HepG2 (cell line): ENCODE measurements around the gene SNRNP35. TPM values are rescaled to one million over a fixed set of nuclear protein-coding genes. Genes with fewer than 3 reads are reported as not detected.

Source experiments
- DPF2 ChIP-seq: sonication (generic); formaldehyde crosslinking; IDR thresholded peaks from 2 replicates; pipeline ENCODE4 v1.4.0; 2020; ENCODE audit warnings: mild to moderate bottlenecking, low read depth, missing genetic modification reagents, borderline replicate concordance
- MTA3 ChIP-seq: sonication (generic); formaldehyde crosslinking; IDR thresholded peaks from 2 replicates; pipeline ENCODE4 v1.4.0; 2020; ENCODE audit warnings: missing genetic modification reagents
- PRDM4 ChIP-seq: sonication (generic); formaldehyde crosslinking; IDR thresholded peaks from 2 replicates; pipeline ENCODE4 v1.9.0; 2021; ENCODE audit warnings: missing genetic modification reagents, borderline replicate concordance
- ZKSCAN8 ChIP-seq: IDR thresholded peaks from 2 replicates; pipeline ENCODE4 v1.6.1; 2016; ENCODE audit warnings: borderline replicate concordance, missing genetic modification reagents, missing compliant biosample characterization
- ZMYM2 ChIP-seq: sonication (generic); formaldehyde crosslinking; IDR thresholded peaks from 2 replicates; pipeline ENCODE4 v1.8.0; 2022; ENCODE audit warnings: mild to moderate bottlenecking, missing genetic modification reagents
- ZNF12 ChIP-seq: sonication (generic); formaldehyde crosslinking; IDR thresholded peaks from 2 replicates; pipeline ENCODE4 v1.5.0; 2020; ENCODE audit warnings: missing genetic modification reagents
- ZNF543 ChIP-seq: sonication (generic); formaldehyde crosslinking; IDR thresholded peaks from 2 replicates; pipeline ENCODE4 v1.4.0; 2020; ENCODE audit warnings: mild to moderate bottlenecking, missing genetic modification reagents
- polyA plus RNA-seq, 8 experiments: library from polyadenylated mRNA; depleted of rRNA in 3 of 8; stranded (reverse) in 7 of 8; unstranded in 1 of 8; fragments of >200 nt; fragmentation: Illumina TruSeq in 4 of 8; extraction: Trizol in 4 of 8; gene quantifications; 2 replicates each; pipeline versions ENCODE4 v1.2.1 to v1.2.3, GENCODE V29; 2011 to 2016; ENCODE audit warnings: low read depth in 4 of 8, missing spikeins in 1 of 8, mixed read lengths in 1 of 8; ENCODE audit not compliant: insufficient read depth in 1 of 8
- total RNA-seq, 5 experiments: library from RNA; depleted of rRNA; stranded (reverse); fragments of >200 nt; fragmentation: Illumina TruSeq; extraction: Trizol; gene quantifications; 2 replicates each; pipeline ENCODE4 v1.2.3, GENCODE V29; 2016; ENCODE audit warnings: low read depth in 1 of 5
- TF ChIP-seq, protein P1 (sequence below): sonication (generic); formaldehyde crosslinking; IDR thresholded peaks from 2 replicates; pipeline ENCODE4 v1.4.0; 2020; ENCODE audit warnings: missing genetic modification reagents
- TF ChIP-seq, protein P2 (sequence below), 2 experiments: sonication (generic) in 1 of 2; formaldehyde crosslinking in 1 of 2; IDR thresholded peaks; 2 replicates each; pipeline versions ENCODE4 v1.4.0 to v1.6.1; 2018 to 2020; ENCODE audit warnings: missing genetic modification reagents in 2 of 2, borderline replicate concordance in 1 of 2, low read depth in 1 of 2, mild to moderate bottlenecking in 1 of 2, missing biosample characterization in 1 of 2
- TF ChIP-seq, protein P3 (sequence below), 2 experiments: fragments of 450-650 bp in 1 of 2; sonication (generic) in 1 of 2; formaldehyde crosslinking in 1 of 2; IDR thresholded peaks; 2 replicates each; pipeline versions ENCODE4 v1.6.1 to v1.8.0; 2016 to 2022; ENCODE audit warnings: antibody characterized with exemption in 1 of 2, mild to moderate bottlenecking in 1 of 2, missing genetic modification reagents in 1 of 2

The SNRNP35 gene
- total and polyA plus RNA-seq, 2 of the 13 experiments (the other 11 are each of a cell fraction or from before 2014, with no cell fraction given) = 11.3 to 22.6 TPM

DNA sequence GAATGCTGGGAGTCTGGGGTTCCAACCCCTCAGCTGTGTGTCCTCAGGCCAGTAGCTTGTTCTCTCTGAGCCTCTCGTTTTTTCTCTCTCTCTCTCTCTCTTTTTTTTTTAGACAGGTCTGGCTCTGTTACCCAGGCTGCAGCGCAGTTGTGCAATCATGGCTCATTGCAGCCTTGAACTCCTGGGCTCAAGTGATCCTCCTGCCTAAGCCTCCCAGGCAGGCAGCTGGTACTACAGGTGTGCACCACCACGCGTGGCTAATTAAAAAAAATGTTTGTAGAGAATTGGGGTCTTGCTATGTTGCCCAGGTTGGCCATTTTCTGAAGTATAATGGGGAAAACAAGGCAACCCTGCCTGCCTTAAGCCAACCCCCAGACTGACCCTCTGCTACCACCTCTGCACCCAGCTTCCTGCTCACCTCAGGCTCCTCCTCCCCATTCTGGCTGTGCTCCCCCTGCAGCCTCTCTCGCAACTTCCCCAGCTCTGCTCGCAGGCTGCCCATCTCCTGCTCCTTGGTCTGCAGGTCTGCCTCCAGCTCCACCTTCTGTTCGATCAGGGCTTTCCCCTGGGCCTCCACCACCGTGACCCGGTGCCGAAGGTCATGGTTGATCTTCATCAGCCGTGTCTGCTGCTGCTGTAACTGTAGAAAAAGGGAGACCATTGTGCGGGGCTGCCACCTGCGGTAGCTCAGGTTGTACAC, 40.3 kb downstream of the SNRNP35 start (continued):
- TF ChIP-seq, protein P1, sequence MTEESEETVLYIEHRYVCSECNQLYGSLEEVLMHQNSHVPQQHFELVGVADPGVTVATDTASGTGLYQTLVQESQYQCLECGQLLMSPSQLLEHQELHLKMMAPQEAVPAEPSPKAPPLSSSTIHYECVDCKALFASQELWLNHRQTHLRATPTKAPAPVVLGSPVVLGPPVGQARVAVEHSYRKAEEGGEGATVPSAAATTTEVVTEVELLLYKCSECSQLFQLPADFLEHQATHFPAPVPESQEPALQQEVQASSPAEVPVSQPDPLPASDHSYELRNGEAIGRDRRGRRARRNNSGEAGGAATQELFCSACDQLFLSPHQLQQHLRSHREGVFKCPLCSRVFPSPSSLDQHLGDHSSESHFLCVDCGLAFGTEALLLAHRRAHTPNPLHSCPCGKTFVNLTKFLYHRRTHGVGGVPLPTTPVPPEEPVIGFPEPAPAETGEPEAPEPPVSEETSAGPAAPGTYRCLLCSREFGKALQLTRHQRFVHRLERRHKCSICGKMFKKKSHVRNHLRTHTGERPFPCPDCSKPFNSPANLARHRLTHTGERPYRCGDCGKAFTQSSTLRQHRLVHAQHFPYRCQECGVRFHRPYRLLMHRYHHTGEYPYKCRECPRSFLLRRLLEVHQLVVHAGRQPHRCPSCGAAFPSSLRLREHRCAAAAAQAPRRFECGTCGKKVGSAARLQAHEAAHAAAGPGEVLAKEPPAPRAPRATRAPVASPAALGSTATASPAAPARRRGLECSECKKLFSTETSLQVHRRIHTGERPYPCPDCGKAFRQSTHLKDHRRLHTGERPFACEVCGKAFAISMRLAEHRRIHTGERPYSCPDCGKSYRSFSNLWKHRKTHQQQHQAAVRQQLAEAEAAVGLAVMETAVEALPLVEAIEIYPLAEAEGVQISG (CRISPR knock-in tag) = peak; percentile 29; the same call in 1 of the 2 replicates
- TF ChIP-seq DPF2 (CRISPR knock-in tag) (no peak), ZMYM2 (CRISPR knock-in tag) (no peak), PRDM4 (CRISPR knock-in tag) (no peak), MTA3 (CRISPR knock-in tag) (no peak), ZNF543 (CRISPR knock-in tag) (no peak), ZNF12 (CRISPR knock-in tag) (no peak), ZKSCAN8 (no peak)
- TF ChIP-seq, protein P2, sequence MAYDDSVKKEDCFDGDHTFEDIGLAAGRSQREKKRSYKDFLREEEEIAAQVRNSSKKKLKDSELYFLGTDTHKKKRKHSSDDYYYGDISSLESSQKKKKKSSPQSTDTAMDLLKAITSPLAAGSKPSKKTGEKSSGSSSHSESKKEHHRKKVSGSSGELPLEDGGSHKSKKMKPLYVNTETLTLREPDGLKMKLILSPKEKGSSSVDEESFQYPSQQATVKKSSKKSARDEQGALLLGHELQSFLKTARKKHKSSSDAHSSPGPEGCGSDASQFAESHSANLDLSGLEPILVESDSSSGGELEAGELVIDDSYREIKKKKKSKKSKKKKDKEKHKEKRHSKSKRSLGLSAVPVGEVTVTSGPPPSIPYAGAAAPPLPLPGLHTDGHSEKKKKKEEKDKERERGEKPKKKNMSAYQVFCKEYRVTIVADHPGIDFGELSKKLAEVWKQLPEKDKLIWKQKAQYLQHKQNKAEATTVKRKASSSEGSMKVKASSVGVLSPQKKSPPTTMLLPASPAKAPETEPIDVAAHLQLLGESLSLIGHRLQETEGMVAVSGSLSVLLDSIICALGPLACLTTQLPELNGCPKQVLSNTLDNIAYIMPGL (CRISPR knock-in tag; IDR thresholded peaks at IDR 0.05; ENCODE audit: borderline replicate concordance in 1 of 2, low read depth in 1 of 2) = no peak
- TF ChIP-seq, protein P3, sequence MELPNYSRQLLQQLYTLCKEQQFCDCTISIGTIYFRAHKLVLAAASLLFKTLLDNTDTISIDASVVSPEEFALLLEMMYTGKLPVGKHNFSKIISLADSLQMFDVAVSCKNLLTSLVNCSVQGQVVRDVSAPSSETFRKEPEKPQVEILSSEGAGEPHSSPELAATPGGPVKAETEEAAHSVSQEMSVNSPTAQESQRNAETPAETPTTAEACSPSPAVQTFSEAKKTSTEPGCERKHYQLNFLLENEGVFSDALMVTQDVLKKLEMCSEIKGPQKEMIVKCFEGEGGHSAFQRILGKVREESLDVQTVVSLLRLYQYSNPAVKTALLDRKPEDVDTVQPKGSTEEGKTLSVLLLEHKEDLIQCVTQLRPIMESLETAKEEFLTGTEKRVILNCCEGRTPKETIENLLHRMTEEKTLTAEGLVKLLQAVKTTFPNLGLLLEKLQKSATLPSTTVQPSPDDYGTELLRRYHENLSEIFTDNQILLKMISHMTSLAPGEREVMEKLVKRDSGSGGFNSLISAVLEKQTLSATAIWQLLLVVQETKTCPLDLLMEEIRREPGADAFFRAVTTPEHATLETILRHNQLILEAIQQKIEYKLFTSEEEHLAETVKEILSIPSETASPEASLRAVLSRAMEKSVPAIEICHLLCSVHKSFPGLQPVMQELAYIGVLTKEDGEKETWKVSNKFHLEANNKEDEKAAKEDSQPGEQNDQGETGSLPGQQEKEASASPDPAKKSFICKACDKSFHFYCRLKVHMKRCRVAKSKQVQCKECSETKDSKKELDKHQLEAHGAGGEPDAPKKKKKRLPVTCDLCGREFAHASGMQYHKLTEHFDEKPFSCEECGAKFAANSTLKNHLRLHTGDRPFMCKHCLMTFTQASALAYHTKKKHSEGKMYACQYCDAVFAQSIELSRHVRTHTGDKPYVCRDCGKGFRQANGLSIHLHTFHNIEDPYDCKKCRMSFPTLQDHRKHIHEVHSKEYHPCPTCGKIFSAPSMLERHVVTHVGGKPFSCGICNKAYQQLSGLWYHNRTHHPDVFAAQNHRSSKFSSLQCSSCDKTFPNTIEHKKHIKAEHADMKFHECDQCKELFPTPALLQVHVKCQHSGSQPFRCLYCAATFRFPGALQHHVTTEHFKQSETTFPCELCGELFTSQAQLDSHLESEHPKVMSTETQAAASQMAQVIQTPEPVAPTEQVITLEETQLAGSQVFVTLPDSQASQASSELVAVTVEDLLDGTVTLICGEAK (IDR thresholded peaks at IDR 0.05) = no peak
- TF ChIP-seq, protein P3 (CRISPR knock-in tag; IDR thresholded peaks at IDR 0.05) = no peak
